Measurements from ENCODE around the gene UBE4B.
"Not testable (repeated sequence)": the region's sequence is repeated elsewhere in the genome, so short reads cannot be mapped to it uniquely, and the experiment has no call there.

The UBE4B gene

DNA sequence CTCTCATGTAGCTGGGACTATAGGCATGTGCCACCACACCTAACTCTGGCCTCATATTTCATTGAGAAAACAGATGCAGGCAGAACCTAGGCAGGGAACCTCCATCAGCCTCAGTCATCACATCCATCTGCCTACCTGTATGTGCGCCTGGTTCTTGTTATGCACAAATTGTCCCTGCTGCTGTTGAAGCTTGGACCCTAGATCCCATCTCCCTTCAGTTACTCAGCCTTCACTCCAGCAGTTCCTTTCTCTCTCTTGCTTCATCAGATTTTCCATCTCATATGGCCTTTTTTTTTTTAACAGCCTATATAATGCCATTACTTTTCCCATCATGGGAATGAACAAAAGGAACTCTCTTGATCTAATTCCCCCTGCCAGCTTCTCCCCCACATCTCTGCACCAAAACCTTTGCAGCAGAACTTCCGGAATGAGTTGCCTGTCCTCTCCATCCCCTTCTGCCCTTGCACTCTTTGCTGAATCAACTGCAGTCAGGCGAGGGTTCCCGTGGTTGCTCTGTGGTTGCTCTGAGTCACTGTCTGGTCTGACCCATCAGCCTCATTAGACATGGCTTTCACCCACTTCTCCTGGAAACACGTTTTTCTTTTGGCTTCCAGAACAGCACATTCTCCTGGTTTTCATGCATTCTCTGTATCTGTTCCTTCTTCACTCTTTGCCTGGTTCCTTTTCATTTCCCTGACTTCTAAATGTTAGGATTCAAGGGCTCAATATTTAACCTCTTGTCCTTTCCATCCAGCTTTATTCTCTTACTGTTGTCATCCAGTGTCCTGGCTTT is 41.5 kb downstream of the UBE4B start:
- peak; percentile 97 for DNase-seq

DNA sequence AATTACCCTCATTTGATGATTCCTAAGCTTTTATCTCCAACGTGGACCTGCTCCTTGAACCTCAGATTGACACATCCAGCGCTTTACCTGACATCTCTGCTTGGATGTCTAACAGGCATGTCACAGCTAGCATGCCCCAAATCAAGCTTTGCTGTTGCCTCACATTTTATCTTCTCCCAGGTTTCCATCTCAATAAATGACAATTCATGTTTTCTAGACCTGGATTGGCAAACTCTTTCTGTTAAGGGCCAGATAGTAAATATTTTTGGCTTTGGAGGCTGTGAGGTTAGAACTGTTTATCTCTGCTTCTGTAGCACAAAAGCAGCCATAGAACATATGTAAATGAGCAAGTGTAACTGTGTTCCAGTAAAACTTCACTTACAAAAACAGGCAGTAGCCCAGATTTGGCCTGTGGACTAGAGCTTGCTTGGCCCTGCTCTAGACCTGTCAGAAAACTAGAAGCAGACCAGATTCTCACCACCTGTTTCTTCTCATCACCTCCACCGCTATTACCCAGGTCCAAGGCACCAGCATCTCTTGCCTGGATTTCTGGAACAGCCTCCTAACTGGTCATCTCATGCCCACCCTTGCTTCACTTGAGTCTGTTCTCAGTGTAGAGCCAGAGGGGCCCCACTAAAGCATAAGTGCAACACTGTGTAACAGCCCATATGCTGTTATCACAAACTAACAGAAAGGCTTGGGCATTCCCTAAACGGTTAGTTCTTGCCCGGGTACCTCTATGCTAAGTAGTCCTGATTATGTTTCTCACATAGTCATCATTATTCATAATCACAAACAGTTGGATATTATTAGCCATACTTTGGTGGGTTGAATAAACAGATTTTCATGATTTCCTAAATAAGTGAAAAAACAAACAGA is 42.3 kb downstream of the UBE4B start:
- DNase-seq: no peak

- DNase-seq: no peak
Observed at GRCh38 chr1:10075732-10076131, 43.0 kb downstream of the UBE4B start.

GRCh38 chr1:10078494-10078893 is 45.7 kb downstream of the UBE4B start:
- no peak for DNase-seq

- no peak for DNase-seq
Observed at GRCh38 chr1:10080523-10080922, 47.8 kb downstream of the UBE4B start.

DNA sequence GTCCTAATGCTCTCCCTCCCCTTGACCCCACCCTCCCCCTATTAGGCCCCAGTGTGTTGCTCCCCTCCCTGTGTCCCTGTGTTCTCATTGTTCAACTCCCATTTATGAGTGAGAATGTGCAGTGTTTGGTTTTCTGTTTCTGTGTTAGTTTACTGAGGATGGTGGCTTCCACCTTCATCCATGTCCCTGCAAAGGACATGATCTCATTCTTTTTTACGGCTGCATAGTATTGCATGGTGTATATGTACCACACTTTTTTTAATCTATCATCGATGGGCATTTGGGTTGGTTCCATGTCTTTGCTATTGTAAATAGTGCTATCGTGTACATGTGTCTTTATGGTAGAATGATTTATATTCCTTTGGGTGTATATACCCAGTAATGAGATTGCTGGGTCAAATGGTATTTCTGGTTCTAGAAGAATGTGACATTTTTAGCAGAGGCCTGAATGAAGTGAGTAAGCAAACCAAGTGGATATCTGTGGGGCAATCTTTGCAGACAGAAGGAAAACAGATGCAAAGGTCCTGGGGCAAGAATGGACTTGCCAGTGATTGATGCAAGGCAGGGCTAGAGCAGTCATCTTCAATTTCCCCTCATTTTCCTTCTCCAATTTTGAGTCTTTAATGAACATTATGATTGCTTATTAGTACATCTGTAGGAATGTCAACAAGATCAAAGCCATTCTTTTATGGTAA is 50.2 kb downstream of the UBE4B start:
- DNase-seq: peak; percentile 17

DNA sequence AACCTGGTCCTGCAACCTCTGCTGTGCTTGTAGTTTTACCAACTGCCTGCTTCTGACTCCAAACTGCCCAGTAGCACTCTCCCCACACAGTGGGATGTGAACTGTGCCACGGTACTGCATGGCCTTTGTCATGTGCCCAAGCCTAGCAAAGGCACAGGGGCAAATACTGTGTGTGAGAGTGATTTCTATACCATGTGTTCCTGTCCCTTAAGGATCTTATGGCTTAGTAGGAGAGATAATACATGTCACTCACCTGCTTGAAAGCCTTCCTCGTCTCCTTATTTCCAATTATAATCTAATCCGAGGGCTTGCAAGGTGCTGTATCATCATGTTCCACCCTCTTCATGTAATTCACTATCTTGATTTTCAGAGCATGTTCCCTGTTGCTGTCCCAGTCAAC is 51.3 kb downstream of the UBE4B start:
- no peak for DNase-seq

GRCh38 chr1:10085076-10085475 is 52.3 kb downstream of the UBE4B start:
- DNase-seq: no peak

GRCh38 chr1:10087210-10087609 is 54.5 kb downstream of the UBE4B start:
- DNase-seq: no peak

DNA sequence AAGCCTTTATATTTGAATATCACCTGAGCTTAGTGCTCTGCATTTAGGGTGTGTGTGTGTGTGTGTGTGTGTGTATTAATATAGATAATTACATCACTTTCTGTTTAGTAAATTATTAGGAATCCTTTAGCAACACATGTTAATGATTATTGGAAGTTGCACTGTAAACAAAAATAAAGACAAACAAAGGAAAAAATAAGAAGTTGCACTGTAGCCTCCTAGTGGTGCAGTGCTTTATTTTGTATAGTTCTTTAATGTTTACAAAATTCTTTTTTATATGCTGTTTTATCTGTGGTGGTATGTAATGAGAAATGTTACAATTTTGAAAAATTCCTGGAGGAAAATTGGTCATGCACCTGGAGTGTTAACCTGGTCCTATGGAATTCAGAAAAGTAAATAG is 69.2 kb downstream of the UBE4B start:
- no peak for DNase-seq

- no peak for DNase-seq
Observed at GRCh38 chr1:10103193-10103592, 70.4 kb downstream of the UBE4B start.

- no peak for DNase-seq
Observed at GRCh38 chr1:10104834-10105233, 72.1 kb downstream of the UBE4B start.

DNA sequence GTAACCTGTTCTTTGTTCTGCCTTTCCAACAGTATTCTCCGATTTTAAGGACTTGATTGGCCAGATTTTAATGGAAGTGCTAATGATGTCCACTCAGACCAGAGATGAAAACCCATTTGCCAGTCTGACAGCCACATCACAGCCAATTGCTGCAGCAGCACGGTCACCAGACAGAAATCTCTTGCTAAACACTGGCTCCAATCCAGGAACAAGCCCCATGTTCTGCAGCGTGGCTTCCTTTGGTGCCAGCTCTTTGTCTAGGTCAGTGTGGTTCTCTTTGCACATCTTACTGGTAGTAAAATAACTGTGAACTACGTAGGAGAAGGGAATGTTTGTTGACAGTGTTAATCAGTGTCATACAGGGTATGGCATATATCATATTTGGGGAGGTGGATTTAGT is 72.7 kb downstream of the UBE4B start:
- peak; percentile 8 for DNase-seq

DNA sequence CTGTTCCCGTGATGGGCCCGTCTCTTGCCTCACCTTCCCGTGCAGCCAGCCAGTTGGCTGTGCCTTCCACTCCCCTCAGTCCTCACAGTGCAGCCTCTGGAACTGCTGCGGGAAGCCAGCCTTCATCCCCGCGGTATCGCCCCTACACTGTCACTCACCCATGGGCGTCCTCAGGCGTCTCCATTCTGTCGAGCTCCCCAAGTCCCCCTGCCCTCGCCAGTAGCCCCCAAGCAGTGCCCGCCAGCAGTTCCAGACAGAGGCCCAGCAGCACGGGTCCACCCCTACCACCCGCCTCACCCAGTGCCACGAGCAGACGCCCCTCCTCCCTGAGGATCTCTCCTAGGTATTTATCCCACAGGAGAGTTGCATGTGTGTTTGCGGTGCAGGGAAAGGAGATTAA is 73.5 kb downstream of the UBE4B start:
- no peak for DNase-seq

- DNase-seq: no peak
Observed at GRCh38 chr1:10106756-10107475, 74.2 kb downstream of the UBE4B start.

GRCh38 chr1:10107476-10107847 is 74.7 kb downstream of the UBE4B start:
- not testable (repeated sequence) for DNase-seq

DNA sequence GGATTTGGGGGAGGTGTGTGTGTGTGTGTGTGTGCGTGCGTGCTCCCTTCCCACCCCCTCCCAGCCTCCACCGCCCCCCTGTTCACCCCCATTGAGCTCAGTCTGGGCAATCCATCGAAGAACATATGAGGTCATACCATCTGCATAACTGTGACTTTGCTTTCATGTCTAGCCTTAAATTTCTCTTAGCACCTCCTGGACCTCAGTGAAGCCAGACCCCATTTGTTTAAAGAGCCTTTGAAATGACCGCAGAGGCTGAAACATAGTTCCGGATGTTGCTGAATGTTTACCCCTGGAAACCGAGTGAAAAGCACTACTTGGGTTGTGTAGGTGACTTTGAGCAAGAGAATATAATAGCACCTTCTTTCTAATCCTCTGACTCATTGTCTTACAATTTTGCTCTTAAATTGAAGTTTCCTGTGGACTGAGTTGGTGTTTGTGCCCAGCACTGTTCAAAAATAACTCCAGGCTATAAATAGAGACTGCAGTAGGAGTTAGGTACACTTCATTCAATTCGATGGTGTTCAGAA is 75.4 kb downstream of the UBE4B start:
- peak; percentile 79 for DNase-seq

- no peak for DNase-seq
Observed at GRCh38 chr1:10108948-10109708, 76.4 kb downstream of the UBE4B start.

DNA sequence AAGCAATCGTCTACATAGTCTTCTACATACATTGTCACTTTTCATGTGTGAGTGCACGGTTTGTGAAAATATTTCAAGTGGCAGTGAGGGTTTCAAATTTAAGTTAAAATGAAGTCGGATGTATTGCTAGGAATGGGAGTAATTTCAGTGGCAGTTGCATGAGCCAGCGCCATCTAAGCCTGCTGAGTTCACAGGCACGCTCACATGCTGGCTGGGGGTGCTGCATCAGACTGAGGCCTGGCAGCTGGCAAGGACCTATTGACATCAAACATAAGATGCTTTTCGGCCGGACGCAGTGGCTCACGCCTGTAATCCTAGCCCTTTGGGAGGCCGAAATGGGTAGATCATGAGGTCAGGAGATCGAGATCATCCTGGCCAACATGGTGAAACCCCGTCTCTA is 80.7 kb downstream of the UBE4B start:
- DNase-seq: no peak

- no peak for DNase-seq
Observed at GRCh38 chr1:10114746-10115145, 82.0 kb downstream of the UBE4B start.

- DNase-seq: no peak
Observed at GRCh38 chr1:10117132-10117531, 84.4 kb downstream of the UBE4B start.

DNA sequence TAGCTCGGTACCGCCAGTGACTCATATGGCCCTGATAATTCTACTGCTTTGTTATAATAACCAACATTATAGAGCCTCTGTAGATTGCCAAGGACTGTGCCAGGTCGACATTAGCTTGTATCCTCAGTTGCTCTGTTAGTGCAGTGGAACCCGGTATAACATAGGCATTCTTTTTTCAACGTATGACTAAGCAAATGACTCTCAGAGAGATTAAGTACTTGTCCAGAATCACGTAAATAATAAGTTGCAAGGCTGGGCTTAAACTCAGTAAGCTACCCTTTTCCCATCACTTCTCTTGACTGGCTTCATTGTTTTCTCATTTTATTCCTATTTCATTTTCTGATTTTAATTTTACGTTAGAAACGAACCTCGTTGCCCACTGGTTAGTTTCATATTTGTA is 85.1 kb downstream of the UBE4B start:
- DNase-seq: no peak

Data from fibroblast of skin of right biceps (primary cell).